GM12872 (cell line): ENCODE results near the gene SNX8.

Experiments used
- CTCF ChIP-seq: IDR thresholded peaks from 3 replicates; pipeline ENCODE4 v1.5.1; 2011; ENCODE audit warnings: low read depth, mild to moderate bottlenecking, low read length, moderate library complexity; ENCODE audit not compliant: insufficient read depth

The SNX8 gene

GRCh38 chr7:2289111-2289586, 25.1 kb downstream of the SNX8 start:
- no peak for TF ChIP-seq CTCF

- TF ChIP-seq CTCF, result no peak
These were observed 25.7 kb downstream of the SNX8 start for GRCh38 chr7:2288503-2288902.

- TF ChIP-seq CTCF, result no peak
These were observed 26.5 kb downstream of the SNX8 start for GRCh38 chr7:2287745-2288144.

- TF ChIP-seq CTCF, result no peak
These were observed 31.2 kb downstream of the SNX8 start for GRCh38 chr7:2283074-2283473.

GRCh38 chr7:2282185-2282751, 32.0 kb downstream of the SNX8 start:
- no peak for TF ChIP-seq CTCF

GRCh38 chr7:2281541-2281940, 32.7 kb downstream of the SNX8 start:
- TF ChIP-seq CTCF, result no peak

- no peak for TF ChIP-seq CTCF
These were observed 33.8 kb downstream of the SNX8 start for GRCh38 chr7:2280424-2280823.

GRCh38 chr7:2279896-2280295, 34.3 kb downstream of the SNX8 start:
- no peak for TF ChIP-seq CTCF
